H9 (cell line): ENCODE data around the gene SEMA6C. TPM values are rescaled to one million over a fixed set of nuclear protein-coding genes. Genes with fewer than 3 reads are reported as not detected.

Source experiments
- DNase-seq: peaks from one replicate; pipeline ENCODE4 v3.0.0-alpha.2; 2017
- H2AFZ ChIP-seq: one replicate; pipeline ENCODE4 v1.6.1; 2013; ENCODE audit warnings: mild to moderate bottlenecking, low read length, control low read depth, moderate library complexity
- H2AK5ac ChIP-seq: 2 replicates; pipeline ENCODE4 v1.6.1; 2013; ENCODE audit warnings: low read length, control low read depth, mixed read lengths; ENCODE audit not compliant: insufficient read length
- H2BK120ac ChIP-seq: one replicate; pipeline ENCODE4 v1.6.1; 2013; ENCODE audit warnings: low read depth, mild to moderate bottlenecking, low read length, control low read depth, inconsistent platforms; ENCODE audit not compliant: poor library complexity, severe bottlenecking
- H2BK12ac ChIP-seq: 2 replicates; pipeline ENCODE4 v1.6.1; 2013; ENCODE audit warnings: low read length, control low read depth, mixed read lengths, low read depth; ENCODE audit not compliant: insufficient read length
- H2BK15ac ChIP-seq: 2 replicates; pipeline ENCODE4 v1.6.1; 2013; ENCODE audit warnings: low read depth, low read length, control low read depth
- H2BK20ac ChIP-seq: one replicate; pipeline ENCODE4 v1.6.1; 2013; ENCODE audit warnings: low read depth, mild to moderate bottlenecking, low read length, control low read depth, inconsistent platforms; ENCODE audit not compliant: poor library complexity, severe bottlenecking
- H2BK5ac ChIP-seq: 2 replicates; pipeline ENCODE4 v1.6.1; 2013; ENCODE audit warnings: low read length, control low read depth, mixed read lengths; ENCODE audit not compliant: insufficient read length
- H3K14ac ChIP-seq: 2 replicates; pipeline ENCODE4 v1.6.1; 2013; ENCODE audit warnings: low read length, control low read depth; ENCODE audit not compliant: insufficient read depth
- H3K18ac ChIP-seq: 2 replicates; pipeline ENCODE4 v1.6.1; 2013; ENCODE audit warnings: low read depth, mild to moderate bottlenecking, mixed read lengths, low read length, control low read depth; ENCODE audit not compliant: insufficient read length
- H3K23ac ChIP-seq: 2 replicates; pipeline ENCODE4 v1.6.1; 2013; ENCODE audit warnings: low read length, control low read depth, mixed read lengths, low read depth; ENCODE audit not compliant: insufficient read length
- H3K23me2 ChIP-seq: 2 replicates; pipeline ENCODE4 v1.6.1; 2013; ENCODE audit warnings: low read depth, mild to moderate bottlenecking, mixed read lengths, low read length, control low read depth; ENCODE audit not compliant: insufficient read length, poor library complexity, severe bottlenecking
- H3K27ac ChIP-seq: 2 replicates; pipeline ENCODE4 v1.5.1; 2013; ENCODE audit warnings: low read length, control low read depth, mixed read lengths, low read depth; ENCODE audit not compliant: insufficient read length
- H3K27me3 ChIP-seq: 2 replicates; pipeline ENCODE4 v1.6.1; 2013; ENCODE audit warnings: low read length, control low read depth, inconsistent platforms; ENCODE audit not compliant: insufficient read depth
- H3K4ac ChIP-seq: 2 replicates; pipeline ENCODE4 v1.6.1; 2013; ENCODE audit warnings: low read depth, mild to moderate bottlenecking, control low read depth, inconsistent platforms, low read length, moderate library complexity
- H3K4me1 ChIP-seq: 2 replicates; pipeline ENCODE4 v1.6.1; 2013; ENCODE audit warnings: low read length, control low read depth, inconsistent platforms; ENCODE audit not compliant: insufficient read depth
- H3K4me2 ChIP-seq: 2 replicates; pipeline ENCODE4 v1.6.1; 2013; ENCODE audit warnings: low read length, control low read depth, mixed read lengths; ENCODE audit not compliant: insufficient read length, insufficient read depth
- H3K56ac ChIP-seq: 2 replicates; pipeline ENCODE4 v1.6.1; 2013; ENCODE audit warnings: low read depth, mild to moderate bottlenecking, mixed read lengths, low read length, control low read depth; ENCODE audit not compliant: insufficient read length
- H3K79me1 ChIP-seq: 2 replicates; pipeline ENCODE4 v1.6.1; 2013; ENCODE audit warnings: low read depth, mild to moderate bottlenecking, moderate library complexity, low read length, control low read depth, inconsistent platforms; ENCODE audit not compliant: insufficient read depth, poor library complexity, severe bottlenecking
- H3K79me2 ChIP-seq: 2 replicates; pipeline ENCODE4 v1.6.1; 2013; ENCODE audit warnings: low read length, control low read depth, inconsistent platforms; ENCODE audit not compliant: insufficient read depth
- H3K9ac ChIP-seq: 2 replicates; pipeline ENCODE4 v1.6.1; 2013; ENCODE audit warnings: low read length, control low read depth, mixed read lengths; ENCODE audit not compliant: insufficient read length; ENCODE audit errors: extremely low read depth
- H3K9me3 ChIP-seq: one replicate; pipeline ENCODE4 v1.6.1; 2013; ENCODE audit warnings: low read depth, low read length, inconsistent platforms; ENCODE audit not compliant: control insufficient read depth
- H3T11ph ChIP-seq: one replicate; pipeline ENCODE4 v1.6.1; 2013; ENCODE audit warnings: mild to moderate bottlenecking, low read length, control low read depth, inconsistent platforms
- H4K20me1 ChIP-seq: one replicate; pipeline ENCODE4 v1.6.1; 2013; ENCODE audit not compliant: control insufficient read depth, insufficient read length, insufficient read depth
- H4K5ac ChIP-seq: 2 replicates; pipeline ENCODE4 v1.6.1; 2013; ENCODE audit warnings: low read depth, mild to moderate bottlenecking, mixed read lengths, low read length, control low read depth; ENCODE audit not compliant: insufficient read length
- H4K8ac ChIP-seq: replicated peaks from 2 replicates; pipeline ENCODE4 v1.6.1; 2013; ENCODE audit warnings: low read length, control low read depth, mixed read lengths, low read depth; ENCODE audit not compliant: insufficient read length
- H4K91ac ChIP-seq: 2 replicates; pipeline ENCODE4 v1.6.1; 2013; ENCODE audit warnings: low read depth, mild to moderate bottlenecking, moderate library complexity, mixed read lengths, low read length, control low read depth; ENCODE audit not compliant: insufficient read length
- H3K27ac Mint-ChIP-seq, 3 experiments: 2 replicates in 2 of 3; 3 replicates in 1 of 3; pipeline ENCODE4 v1.8.0; 2020 to 2021; ENCODE audit warnings: mixed read lengths in 3 of 3, mild to moderate bottlenecking in 1 of 3, moderate library complexity in 1 of 3
- H3K27me3 Mint-ChIP-seq: 2 replicates; pipeline ENCODE4 v1.8.0; 2021; ENCODE audit warnings: low read depth, mild to moderate bottlenecking, moderate library complexity, mixed read lengths
- H3K36me3 Mint-ChIP-seq, 3 experiments: 2 replicates in 2 of 3; 3 replicates in 1 of 3; pipeline ENCODE4 v1.8.0; 2020 to 2021; ENCODE audit warnings: low read depth in 3 of 3, mixed read lengths in 3 of 3; ENCODE audit not compliant: insufficient read depth in 1 of 3
- H3K4me1 Mint-ChIP-seq, 2 experiments: 2 replicates each; pipeline ENCODE4 v1.8.0; 2020; ENCODE audit warnings: mixed read lengths in 2 of 2
- H3K4me3 Mint-ChIP-seq, 2 experiments: 2 replicates in 1 of 2; 3 replicates in 1 of 2; pipeline ENCODE4 v1.8.0; 2020 to 2021; ENCODE audit warnings: mild to moderate bottlenecking in 2 of 2, mixed read lengths in 2 of 2, moderate library complexity in 1 of 2
- H3K9me3 Mint-ChIP-seq, 2 experiments: 2 replicates in 1 of 2; 3 replicates in 1 of 2; pipeline ENCODE4 v1.8.0; 2020; ENCODE audit warnings: mild to moderate bottlenecking in 2 of 2, mixed read lengths in 2 of 2, moderate library complexity in 1 of 2
- WGBS: extraction: QIAGEN DNeasy Blood & Tissue Kit; methylation state at CpG from one replicate; pipeline ENCODE4 v1.1.7; 2013; ENCODE audit warnings: missing lambda C conversion rate, low lambda C conversion rate, mixed read lengths; ENCODE audit not compliant: insufficient read length; ENCODE audit errors: extremely low coverage; 5-methylcytosine and 5-hydroxymethylcytosine counted together
- total RNA-seq: library from RNA; stranded (reverse); gene quantifications from 2 replicates; pipeline ENCODE4 v1.2.1, GENCODE V29; 2021
- TF ChIP-seq, protein P1 (sequence below): fragments of 200-600 bp; sonication (generic); conservative IDR thresholded peaks from 3 replicates; pipeline ENCODE4 v1.8.0; 2021; ENCODE audit warnings: antibody characterized with exemption, mild to moderate bottlenecking

The SEMA6C gene
- total RNA-seq, 1 experiment from 2014 or later: 12.3 TPM

DNA sequence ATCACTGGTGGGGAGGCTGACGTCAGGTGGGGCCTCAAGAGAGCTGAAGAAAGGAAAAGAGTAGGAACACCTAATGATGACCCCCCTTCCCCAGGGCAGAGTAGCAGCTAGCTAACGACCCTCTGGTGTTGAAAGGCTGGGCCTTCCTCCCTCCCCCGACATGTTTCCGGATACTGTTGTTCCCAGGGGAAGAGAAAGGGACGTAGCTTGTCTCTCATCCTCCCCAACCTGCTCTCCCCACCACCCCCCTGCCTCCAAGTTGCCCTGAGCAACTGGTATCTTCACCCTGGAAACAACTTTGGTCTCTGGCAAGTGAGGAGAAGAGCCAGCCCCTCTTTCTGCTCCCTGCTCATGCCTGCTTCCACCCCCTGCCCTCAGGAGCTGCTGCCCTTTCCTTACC is 2.4 kb downstream of the SEMA6C start:
- no peaks in the 10 kb centered on the region for H3K9me3 ChIP-seq
- H4K20me1 ChIP-seq: peaks cover 4% of the 10 kb centered on the region
- no CpG with 5 or more reads among the region's 5 CpGs for WGBS
- Mint-ChIP-seq H3K36me3 (peaks cover 5 to 10% (median 8%) of the 10 kb centered on the region in 3 experiments; a peak in 4 of 7 replicates), H3K27ac (peak overlapping the region in 1 of 3 experiments; percentile 44; a peak in 1 of 7 replicates), H3K27me3 (peaks cover 31% of the 10 kb centered on the region), H3K4me3 (peak overlapping the region; percentile 14 to 85; a peak in 4 of 5 replicates), H3K9me3 (no peaks in the 10 kb centered on the region), H3K4me1 (peaks cover 34 to 43% of the 10 kb centered on the region in 2 experiments)
- H3T11ph ChIP-seq: no peak overlapping the region
- no peak overlapping the region for H3K23ac ChIP-seq
- no peak overlapping the region for H2AFZ ChIP-seq
- H3K18ac ChIP-seq: no peak overlapping the region
- no peak overlapping the region for H2BK15ac ChIP-seq
- no peak overlapping the region for H2BK12ac ChIP-seq
- peak overlapping the region; percentile 90 for H3K4me2 ChIP-seq
- no peak overlapping the region for H4K5ac ChIP-seq
- no peak overlapping the region for H3K4ac ChIP-seq
- TF ChIP-seq, protein P1, sequence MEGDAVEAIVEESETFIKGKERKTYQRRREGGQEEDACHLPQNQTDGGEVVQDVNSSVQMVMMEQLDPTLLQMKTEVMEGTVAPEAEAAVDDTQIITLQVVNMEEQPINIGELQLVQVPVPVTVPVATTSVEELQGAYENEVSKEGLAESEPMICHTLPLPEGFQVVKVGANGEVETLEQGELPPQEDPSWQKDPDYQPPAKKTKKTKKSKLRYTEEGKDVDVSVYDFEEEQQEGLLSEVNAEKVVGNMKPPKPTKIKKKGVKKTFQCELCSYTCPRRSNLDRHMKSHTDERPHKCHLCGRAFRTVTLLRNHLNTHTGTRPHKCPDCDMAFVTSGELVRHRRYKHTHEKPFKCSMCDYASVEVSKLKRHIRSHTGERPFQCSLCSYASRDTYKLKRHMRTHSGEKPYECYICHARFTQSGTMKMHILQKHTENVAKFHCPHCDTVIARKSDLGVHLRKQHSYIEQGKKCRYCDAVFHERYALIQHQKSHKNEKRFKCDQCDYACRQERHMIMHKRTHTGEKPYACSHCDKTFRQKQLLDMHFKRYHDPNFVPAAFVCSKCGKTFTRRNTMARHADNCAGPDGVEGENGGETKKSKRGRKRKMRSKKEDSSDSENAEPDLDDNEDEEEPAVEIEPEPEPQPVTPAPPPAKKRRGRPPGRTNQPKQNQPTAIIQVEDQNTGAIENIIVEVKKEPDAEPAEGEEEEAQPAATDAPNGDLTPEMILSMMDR: no peak
- DNase-seq: peak; percentile 46
- peaks cover 22% of the 10 kb centered on the region; the same call in 1 of the 2 replicates for H3K4me1 ChIP-seq
- H3K23me2 ChIP-seq: peaks cover 24% of the 10 kb centered on the region
- H4K8ac ChIP-seq: no peak overlapping the region
- no peak overlapping the region for H3K9ac ChIP-seq
- H3K27ac ChIP-seq: no peak overlapping the region
- H2BK120ac ChIP-seq: no peak overlapping the region
- no peak overlapping the region for H2AK5ac ChIP-seq
- no peaks in the 10 kb centered on the region for H3K79me2 ChIP-seq
- H3K79me1 ChIP-seq: no peaks in the 10 kb centered on the region
- H3K56ac ChIP-seq: no peak overlapping the region
- no peak overlapping the region for H3K14ac ChIP-seq
- no peak overlapping the region for H2BK5ac ChIP-seq
- no peaks in the 10 kb centered on the region; the same call in 1 of the 2 replicates for H3K27me3 ChIP-seq
- H4K91ac ChIP-seq: no peak overlapping the region
- no peak overlapping the region for H2BK20ac ChIP-seq
